GM23338 (cell line): ENCODE results near the gene CHST10.

ENCODE experiments used
- CTCF ChIP-seq, 2 experiments: fragments of 200-600 bp in 1 of 2; sonication (generic) in 1 of 2; conservative IDR thresholded peaks; 2 replicates each; pipeline versions ENCODE4 v1.5.1 to v1.6.1; 2016 to 2017; ENCODE audit warnings: antibody characterized with exemption in 2 of 2, low read depth in 2 of 2, mild to moderate bottlenecking in 2 of 2, moderate library complexity in 1 of 2
- NANOG ChIP-seq: IDR thresholded peaks from 2 replicates; pipeline ENCODE4 v1.6.1; 2016; ENCODE audit warnings: antibody characterized with exemption, borderline replicate concordance
- POLR2AphosphoS5 ChIP-seq: IDR thresholded peaks from 2 replicates; pipeline ENCODE4 v1.6.1; 2016; ENCODE audit warnings: antibody characterized with exemption, low read depth

GRCh38 chr2:100406120-100406508 lies 11.4 kb downstream of the CHST10 start:
- TF ChIP-seq POLR2AphosphoS5 (no peak), CTCF (conservative IDR thresholded peaks at IDR 0.05; ENCODE audit: low read depth in 2 of 2) (no peak), NANOG (no peak)
